IPS-18c (cell line): ENCODE data around the gene CLIC4.
"Not testable (repeated sequence)": the region's sequence is repeated elsewhere in the genome, so short reads cannot be mapped to it uniquely, and the experiment has no call there.

Source experiments
- H3K4me3 ChIP-seq: 2 replicates; pipeline ENCODE4 v1.7.0; 2013; ENCODE audit warnings: low read depth, mild to moderate bottlenecking, low read length, moderate library complexity; ENCODE audit not compliant: insufficient read depth
- H3K9me3 ChIP-seq: one replicate; pipeline ENCODE4 v1.6.1; 2013; ENCODE audit warnings: mild to moderate bottlenecking, low read length, moderate library complexity; ENCODE audit not compliant: control insufficient read depth, insufficient read depth

The CLIC4 gene

GRCh38 chr1:24779689-24780464 lies 34.6 kb downstream of the CLIC4 start:
- H3K9me3 ChIP-seq, result no peaks in the 10 kb centered on the region
- H3K4me3 ChIP-seq, result no peak overlapping the region

GRCh38 chr1:24780626-24781025 lies 35.4 kb downstream of the CLIC4 start:
- H3K4me3 ChIP-seq, H3K9me3 ChIP-seq: not testable (repeated sequence)

- Histone ChIP-seq H3K9me3 (no peaks in the 10 kb centered on the region), H3K4me3 (no peak overlapping the region)
Measured at GRCh38 chr1:24782689-24783088, 37.4 kb downstream of the CLIC4 start.

GRCh38 chr1:24783713-24784112 lies 38.5 kb downstream of the CLIC4 start:
- Histone ChIP-seq H3K4me3 (no peak overlapping the region), H3K9me3 (no peaks in the 10 kb centered on the region)

- no peaks in the 10 kb centered on the region for H3K9me3 ChIP-seq
Measured at GRCh38 chr1:24786191-24786590, 40.9 kb downstream of the CLIC4 start.

GRCh38 chr1:24790490-24790889 lies 45.2 kb downstream of the CLIC4 start:
- H3K9me3 ChIP-seq, result no peaks in the 10 kb centered on the region
- no peak overlapping the region for H3K4me3 ChIP-seq

More at GRCh38 chr1:24786191-24786590, 40.9 kb downstream of the CLIC4 start:
- H3K4me3 ChIP-seq, result no peak overlapping the region

- no peak overlapping the region for H3K4me3 ChIP-seq
- H3K9me3 ChIP-seq, result peaks cover 2% of the 10 kb centered on the region
Measured at GRCh38 chr1:24793447-24794129, 48.3 kb downstream of the CLIC4 start.

GRCh38 chr1:24794130-24794502 lies 48.9 kb downstream of the CLIC4 start:
- not testable (repeated sequence) for H3K9me3 ChIP-seq, H3K4me3 ChIP-seq

- Histone ChIP-seq H3K9me3 (peaks cover 3% of the 10 kb centered on the region), H3K4me3 (no peak overlapping the region)
Measured at GRCh38 chr1:24795236-24795635, 50.0 kb downstream of the CLIC4 start.

- H3K9me3 ChIP-seq, result peaks cover 3% of the 10 kb centered on the region
Measured at GRCh38 chr1:24796524-24796923, 51.3 kb downstream of the CLIC4 start.

GRCh38 chr1:24799242-24799641 lies 54.0 kb downstream of the CLIC4 start:
- not testable (repeated sequence) for H3K4me3 ChIP-seq, H3K9me3 ChIP-seq

More at GRCh38 chr1:24796524-24796923, 51.3 kb downstream of the CLIC4 start:
- H3K4me3 ChIP-seq, result no peak overlapping the region

GRCh38 chr1:24801176-24801575 lies 55.9 kb downstream of the CLIC4 start:
- no peak overlapping the region for H3K4me3 ChIP-seq
- peaks cover 3% of the 10 kb centered on the region for H3K9me3 ChIP-seq

- peaks cover 3% of the 10 kb centered on the region for H3K9me3 ChIP-seq
- no peak overlapping the region for H3K4me3 ChIP-seq
Measured at GRCh38 chr1:24803220-24803619, 58.0 kb downstream of the CLIC4 start.

- Histone ChIP-seq H3K9me3 (no peaks in the 10 kb centered on the region), H3K4me3 (no peak overlapping the region)
Measured at GRCh38 chr1:24803987-24804530, 58.8 kb downstream of the CLIC4 start.

GRCh38 chr1:24805534-24806301 lies 60.5 kb downstream of the CLIC4 start:
- no peaks in the 10 kb centered on the region for H3K9me3 ChIP-seq
- H3K4me3 ChIP-seq, result no peak overlapping the region

GRCh38 chr1:24806588-24806987 lies 61.3 kb downstream of the CLIC4 start:
- Histone ChIP-seq H3K4me3 (no peak overlapping the region), H3K9me3 (no peaks in the 10 kb centered on the region)

- H3K4me3 ChIP-seq, H3K9me3 ChIP-seq: not testable (repeated sequence)
Measured at GRCh38 chr1:24811494-24811893, 66.2 kb downstream of the CLIC4 start.

- H3K4me3 ChIP-seq, H3K9me3 ChIP-seq: not testable (repeated sequence)
Measured at GRCh38 chr1:24820221-24820620, 75.0 kb downstream of the CLIC4 start.
